ENCODE results near the gene HEATR5A.

The HEATR5A gene

GRCh38 chr14:31401369-31401932 is 18.9 kb downstream of the HEATR5A start:
- Histone ChIP-seq H3K27ac (ENCODE audit: low read length) (no peak overlapping the region), H3K9ac (ENCODE audit: low read depth, low read length) (no peak overlapping the region), H3K9me3 (ENCODE audit: insufficient read depth, low read length, severe bottlenecking) (no peaks in the 10 kb centered on the region), H3K4me1 (ENCODE audit: insufficient read depth, low read length) (no peaks in the 10 kb centered on the region), H3K4me3 (ENCODE audit: low read depth in 1 of 2, low read length in 2 of 2) (no peak overlapping the region), H3K27me3 (ENCODE audit: insufficient read depth, low read length, poor library complexity) (no peaks in the 10 kb centered on the region), H3K4me2 (ENCODE audit: insufficient read depth, low read length) (no peak overlapping the region), H3K79me2 (ENCODE audit: insufficient read depth, low read length) (no peaks in the 10 kb centered on the region), H4K20me1 (ENCODE audit: insufficient read depth, low read length) (no peaks in the 10 kb centered on the region), H3K36me3 (ENCODE audit: insufficient read depth, low read length) (no peaks in the 10 kb centered on the region), H2AFZ (ENCODE audit: low read depth, low read length) (no peak overlapping the region)
- no peak for ATAC-seq (ENCODE audit: insufficient read depth, low read depth)
- DNase-seq: no peak
- TF ChIP-seq EZH2 (IDR thresholded peaks at IDR 0.05; ENCODE audit: borderline replicate concordance, low read depth, low read length, severe bottlenecking) (no peak), CTCF (IDR thresholded peaks at IDR 0.05; ENCODE audit: borderline replicate concordance, extremely low read depth, low read length, poor library complexity, severe bottlenecking) (no peak)

- Histone ChIP-seq H2AFZ (ENCODE audit: low read depth, low read length) (no peak overlapping the region), H3K4me2 (ENCODE audit: insufficient read depth, low read length) (no peak overlapping the region), H3K9me3 (ENCODE audit: insufficient read depth, low read length, severe bottlenecking) (no peaks in the 10 kb centered on the region), H3K79me2 (ENCODE audit: insufficient read depth, low read length) (no peaks in the 10 kb centered on the region), H3K4me1 (ENCODE audit: insufficient read depth, low read length) (no peaks in the 10 kb centered on the region), H3K4me3 (ENCODE audit: low read depth in 1 of 2, low read length in 2 of 2) (no peak overlapping the region), H3K27me3 (ENCODE audit: insufficient read depth, low read length, poor library complexity) (no peaks in the 10 kb centered on the region), H3K36me3 (ENCODE audit: insufficient read depth, low read length) (no peaks in the 10 kb centered on the region), H3K9ac (ENCODE audit: low read depth, low read length) (no peak overlapping the region), H3K27ac (ENCODE audit: low read length) (no peak overlapping the region), H4K20me1 (ENCODE audit: insufficient read depth, low read length) (no peaks in the 10 kb centered on the region)
- ATAC-seq (ENCODE audit: insufficient read depth, low read depth): no peak
- DNase-seq: no peak
- TF ChIP-seq EZH2 (IDR thresholded peaks at IDR 0.05; ENCODE audit: borderline replicate concordance, low read depth, low read length, severe bottlenecking) (no peak), CTCF (IDR thresholded peaks at IDR 0.05; ENCODE audit: borderline replicate concordance, extremely low read depth, low read length, poor library complexity, severe bottlenecking) (no peak)
Observed at GRCh38 chr14:31400031-31400638, 20.2 kb downstream of the HEATR5A start.

- no peak overlapping the region for H3K4me3 ChIP-seq (ENCODE audit: low read depth in 1 of 2, low read length in 2 of 2)
- no peak for ATAC-seq (ENCODE audit: insufficient read depth, low read depth)
- H3K9ac ChIP-seq (ENCODE audit: low read depth, low read length): no peak overlapping the region
- no peaks in the 10 kb centered on the region for H3K9me3 ChIP-seq (ENCODE audit: insufficient read depth, low read length, severe bottlenecking)
- H3K27me3 ChIP-seq (ENCODE audit: insufficient read depth, low read length, poor library complexity): no peaks in the 10 kb centered on the region
- no peaks in the 10 kb centered on the region for H3K36me3 ChIP-seq (ENCODE audit: insufficient read depth, low read length)
- no peak for TF ChIP-seq EZH2 (IDR thresholded peaks at IDR 0.05; ENCODE audit: borderline replicate concordance, low read depth, low read length, severe bottlenecking)
- no peak for TF ChIP-seq CTCF (IDR thresholded peaks at IDR 0.05; ENCODE audit: borderline replicate concordance, extremely low read depth, low read length, poor library complexity, severe bottlenecking)
- H3K79me2 ChIP-seq (ENCODE audit: insufficient read depth, low read length): no peaks in the 10 kb centered on the region
- H3K27ac ChIP-seq (ENCODE audit: low read length): no peak overlapping the region
- no peak overlapping the region for H2AFZ ChIP-seq (ENCODE audit: low read depth, low read length)
- no peak overlapping the region for H3K4me2 ChIP-seq (ENCODE audit: insufficient read depth, low read length)
- DNase-seq: no peak
- H3K4me1 ChIP-seq (ENCODE audit: insufficient read depth, low read length): no peaks in the 10 kb centered on the region
- H4K20me1 ChIP-seq (ENCODE audit: insufficient read depth, low read length): no peaks in the 10 kb centered on the region
Observed at GRCh38 chr14:31395572-31396205, 24.7 kb downstream of the HEATR5A start.
